Gastroesophageal sphincter (tissue), 4 donors: ENCODE measurements around the gene FABP3. TPM values are rescaled to one million over a fixed set of nuclear protein-coding genes. Genes with fewer than 3 reads are reported as not detected.

Experiments used
- ATAC-seq: fragments of 150-250 bp; one replicate; pipeline ENCODE4 v1.9.1; 2016; ENCODE audit warnings: mild to moderate bottlenecking, moderate library complexity
- H3K27ac ChIP-seq, 4 donors: fragments of 200-600 bp; sonication (generic) in 3 of 4; 1 replicate in 3 of 4; 2 replicates in 1 of 4; pipeline ENCODE4 v1.5.1; 2016 to 2019
- H3K27me3 ChIP-seq: fragments of 200-600 bp; sonication (generic); one replicate; pipeline ENCODE4 v1.5.1; 2019
- H3K36me3 ChIP-seq, 2 donors: fragments of 200-600 bp; sonication (generic); one replicate each; pipeline ENCODE4 v1.5.1; 2019; ENCODE audit warnings: control low read depth in 1 of 2
- H3K4me1 ChIP-seq, 3 donors: fragments of 200-600 bp; sonication (generic); 1 replicate in 2 of 3; 2 replicates in 1 of 3; pipeline ENCODE4 v1.5.1; 2016 to 2019; ENCODE audit warnings: control low read depth in 2 of 3
- H3K4me3 ChIP-seq, 2 donors: fragments of 200-600 bp; sonication (generic); one replicate each; pipeline ENCODE4 v1.5.1; 2019; ENCODE audit warnings: mild to moderate bottlenecking in 1 of 2, moderate library complexity in 1 of 2
- H3K9me3 ChIP-seq, 3 donors: fragments of 200-600 bp; sonication (generic); one replicate each; pipeline ENCODE4 v1.5.1; 2017 to 2019; ENCODE audit warnings: control low read depth in 2 of 3
- CTCF ChIP-seq, 4 experiments: fragments of 200-600 bp in 2 of 4; fragments of 450-650 bp in 2 of 4; sonication (generic) in 1 of 4; IDR thresholded peaks; one replicate each; pipeline ENCODE4 v1.5.1; 2017 to 2019; ENCODE audit warnings: antibody characterized with exemption in 4 of 4, mild to moderate bottlenecking in 2 of 4, moderate library complexity in 2 of 4
- EP300 ChIP-seq: sonication (generic); formaldehyde crosslinking; IDR thresholded peaks from one replicate; pipeline ENCODE4 v1.6.1; 2017; ENCODE audit warnings: antibody characterized with exemption, mild to moderate bottlenecking
- POLR2A ChIP-seq, 2 donors: fragments of 450-650 bp; IDR thresholded peaks; one replicate each; pipeline ENCODE4 v1.6.1; 2017; ENCODE audit warnings: antibody characterized with exemption in 2 of 2, mild to moderate bottlenecking in 2 of 2, moderate library complexity in 1 of 2
- POLR2AphosphoS5 ChIP-seq: sonication (generic); formaldehyde crosslinking; IDR thresholded peaks from one replicate; pipeline ENCODE4 v1.6.1; 2017; ENCODE audit warnings: antibody characterized with exemption
- WGBS, 2 donors: methylation state at CpG; one replicate each; pipeline ENCODE4 v1.1.5; 2018; ENCODE audit warnings: low coverage in 1 of 2; 5-methylcytosine and 5-hydroxymethylcytosine counted together
- total RNA-seq, 4 donors: library from RNA; depleted of rRNA; stranded (reverse); fragments of >200 nt; gene quantifications; one replicate each; pipeline ENCODE4 v1.1.0, GENCODE V29; 2016

The FABP3 gene
- total RNA-seq, 4 donors from 2014 or later, result 25.8 to 39.4 (median 32.9) TPM

- Histone ChIP-seq H3K4me1 (peaks cover 0 to 71% (median 27%) of the 10 kb centered on the region in 3 donors), H3K27ac (peak overlapping the region; percentile 62 to 90 (median 88)), H3K9me3 (no peaks in the 10 kb centered on the region), H3K4me3 (peak overlapping the region; percentile 33 to 57), H3K36me3 (no peaks in the 10 kb centered on the region), H3K27me3 (no peaks in the 10 kb centered on the region)
- no peak for ATAC-seq
- 100% methylated on average over 2 of the region's 10 CpGs; no CpG with 5 or more reads in 1 of the 2 donors for WGBS, 2 donors
- TF ChIP-seq POLR2AphosphoS5, result no peak
- no peak for TF ChIP-seq EP300
- TF ChIP-seq CTCF (IDR thresholded peaks at IDR 0.05), result no peak
- no peak for TF ChIP-seq POLR2A (IDR thresholded peaks at IDR 0.05)
Observed at GRCh38 chr1:31372751-31373055, 173 bp downstream of the FABP3 start.

GRCh38 chr1:31372051-31372450 lies 825 bp downstream of the FABP3 start:
- no peak for TF ChIP-seq CTCF (IDR thresholded peaks at IDR 0.05)
- TF ChIP-seq POLR2AphosphoS5, result no peak
- no peak for TF ChIP-seq POLR2A (IDR thresholded peaks at IDR 0.05)
- TF ChIP-seq EP300, result no peak
- WGBS, 2 donors, result 50 to 55% methylated on average over 1 to 2 of the region's 3 CpGs
- H3K36me3 ChIP-seq, result peaks cover 0 to 6% of the 10 kb centered on the region in 2 donors
- ATAC-seq, result no peak
- peak overlapping the region in 3 of 4 donors; percentile 28 to 90 (median 90) for H3K27ac ChIP-seq
- H3K4me1 ChIP-seq, result peaks cover 0 to 71% (median 27%) of the 10 kb centered on the region in 3 donors
- H3K9me3 ChIP-seq, result no peaks in the 10 kb centered on the region
- no peaks in the 10 kb centered on the region for H3K27me3 ChIP-seq
- H3K4me3 ChIP-seq, result peak overlapping the region in 1 of 2 donors; percentile 57

GRCh38 chr1:31371121-31371959 lies 1.5 kb downstream of the FABP3 start:
- Histone ChIP-seq H3K4me1 (peaks cover 0 to 71% (median 27%) of the 10 kb centered on the region in 3 donors), H3K36me3 (peaks cover 0 to 14% of the 10 kb centered on the region in 2 donors), H3K9me3 (no peaks in the 10 kb centered on the region), H3K27ac (peak overlapping the region in 3 of 4 donors; percentile 28 to 90 (median 90)), H3K4me3 (no peak overlapping the region), H3K27me3 (no peaks in the 10 kb centered on the region)
- no peak for ATAC-seq
- no peak for TF ChIP-seq EP300
- TF ChIP-seq POLR2AphosphoS5, result no peak
- no peak for TF ChIP-seq CTCF (IDR thresholded peaks at IDR 0.05)
- no peak for TF ChIP-seq POLR2A (IDR thresholded peaks at IDR 0.05)
- 65 to 67% methylated on average over 6 to 8 of the region's 10 CpGs for WGBS, 2 donors

GRCh38 chr1:31370565-31370964 lies 2.3 kb downstream of the FABP3 start:
- 97 to 100% methylated on average over 2 to 4 of the region's 4 CpGs for WGBS, 2 donors
- Histone ChIP-seq H3K36me3 (peaks cover 0 to 21% of the 10 kb centered on the region in 2 donors), H3K9me3 (no peaks in the 10 kb centered on the region), H3K4me1 (peaks cover 0 to 71% (median 27%) of the 10 kb centered on the region in 3 donors), H3K27ac (peak overlapping the region in 2 of 4 donors; percentile 90), H3K27me3 (no peaks in the 10 kb centered on the region), H3K4me3 (no peak overlapping the region)
- TF ChIP-seq CTCF (IDR thresholded peaks at IDR 0.05), result no peak
- TF ChIP-seq POLR2A (IDR thresholded peaks at IDR 0.05), result no peak
- TF ChIP-seq POLR2AphosphoS5, result no peak
- no peak for TF ChIP-seq EP300
- ATAC-seq, result no peak

- ATAC-seq, result no peak
- Histone ChIP-seq H3K36me3 (peaks cover 0 to 27% of the 10 kb centered on the region in 2 donors), H3K27me3 (no peaks in the 10 kb centered on the region), H3K9me3 (no peaks in the 10 kb centered on the region), H3K4me3 (no peak overlapping the region), H3K27ac (peak overlapping the region in 3 of 4 donors; percentile 63 to 90 (median 90)), H3K4me1 (peaks cover 0 to 75% (median 27%) of the 10 kb centered on the region in 3 donors)
- TF ChIP-seq POLR2AphosphoS5, result no peak
- no peak for TF ChIP-seq CTCF (IDR thresholded peaks at IDR 0.05)
- no peak for TF ChIP-seq EP300
- 40 to 69% methylated on average over 1 to 2 of the region's 2 CpGs for WGBS, 2 donors
Observed at GRCh38 chr1:31370021-31370420, 2.9 kb downstream of the FABP3 start.
